Endothelial cell of umbilical vein (primary cell): Measurements from ENCODE around the gene FANCD2. TPM values are rescaled to one million over a fixed set of nuclear protein-coding genes. Genes with fewer than 3 reads are reported as not detected.

Source experiments
- BruUV-seq: library from RNA; stranded (reverse); fragments of 400-500 nt; replicated peaks from 2 replicates; lab custom pipeline; 2021; lab: Mats Ljungman, UMichigan
- CTCF ChIA-PET: fragments of 300-600, 350-600 bp; sonication (Branson Sonifier 250); formaldehyde crosslinking; loops from one replicate; lab custom pipeline; 2021; ENCODE audit warnings: antibody characterized with exemption, inconsistent platforms; lab: Charles Lee
- POLR2A ChIA-PET: fragments of 300-600, 350-600 bp; sonication (Branson Sonifier 250); formaldehyde crosslinking; loops from one replicate; lab custom pipeline; 2021; ENCODE audit warnings: antibody characterized with exemption, inconsistent platforms; lab: Charles Lee
- DNase-seq: peaks from one replicate; pipeline ENCODE4 v3.0.0-alpha.2; 2011; ENCODE audit warnings: low read depth, low spot score
- FAIRE-seq: peaks from 2 replicates; lab custom pipeline; 2011; peaks lifted over from hg19 to GRCh38; lab: Jason Lieb, UNC
- H2AFZ ChIP-seq: 2 replicates; pipeline ENCODE4 v1.6.0; 2012; ENCODE audit warnings: low read depth, low read length, control low read depth, inconsistent platforms
- H3K27ac ChIP-seq: 2 replicates; pipeline ENCODE4 v1.5.1; 2011; ENCODE audit warnings: low read depth, mild to moderate bottlenecking, control low read depth, low read length, moderate library complexity; ENCODE audit not compliant: insufficient read depth
- H3K27me3 ChIP-seq, 2 experiments: 2 replicates each; pipeline versions ENCODE4 v1.6.0 to v1.6.1; 2011; ENCODE audit warnings: low read length in 2 of 2, mixed read lengths in 1 of 2; ENCODE audit not compliant: control insufficient read depth in 2 of 2, insufficient read depth in 2 of 2
- H3K36me3 ChIP-seq, 2 experiments: 2 replicates in 1 of 2; 3 replicates in 1 of 2; pipeline ENCODE4 v1.5.1; 2011; ENCODE audit warnings: low read length in 2 of 2, mild to moderate bottlenecking in 1 of 2, moderate library complexity in 1 of 2; ENCODE audit not compliant: control insufficient read depth in 2 of 2, insufficient read depth in 2 of 2; ENCODE audit errors: extremely low read depth in 1 of 2
- H3K4me1 ChIP-seq: 3 replicates; pipeline ENCODE4 v1.5.1; 2011; ENCODE audit warnings: mild to moderate bottlenecking, low read length; ENCODE audit not compliant: control insufficient read depth, insufficient read depth; ENCODE audit errors: extremely low read depth
- H3K4me2 ChIP-seq: 2 replicates; pipeline ENCODE4 v1.6.1; 2011; ENCODE audit warnings: low read length, control low read depth, mixed read lengths; ENCODE audit not compliant: insufficient read depth
- H3K4me3 ChIP-seq, 3 experiments: fragments of 200-600 bp in 1 of 3; sonication (generic), shearing (Covaris generic) in 1 of 3; replicated peaks in 1 of 3; 2 replicates each; pipeline ENCODE4 v1.5.1; 2011 to 2016; ENCODE audit warnings: control low read depth in 3 of 3, low read length in 3 of 3, mild to moderate bottlenecking in 2 of 3, inconsistent platforms in 1 of 3, low read depth in 1 of 3, moderate library complexity in 1 of 3; ENCODE audit not compliant: insufficient read depth in 1 of 3
- H3K79me2 ChIP-seq: 2 replicates; pipeline ENCODE4 v1.6.0; 2012; ENCODE audit warnings: low read length, inconsistent platforms; ENCODE audit not compliant: control insufficient read depth, insufficient read depth
- H3K9ac ChIP-seq: replicated peaks from 2 replicates; pipeline ENCODE3; 2011; ENCODE audit warnings: low read length, control low read depth; ENCODE audit not compliant: insufficient read depth; ENCODE audit errors: extremely low read depth
- H3K9me1 ChIP-seq: replicated peaks from 3 replicates; pipeline ENCODE4 v1.6.0; 2011; ENCODE audit warnings: mild to moderate bottlenecking, low read length; ENCODE audit not compliant: control insufficient read depth, insufficient read depth; ENCODE audit errors: extremely low read depth
- H3K9me3 ChIP-seq: replicated peaks from 2 replicates; pipeline ENCODE4 v1.5.1; 2012; ENCODE audit warnings: low read length, inconsistent platforms; ENCODE audit not compliant: control insufficient read depth, insufficient read depth
- H4K20me1 ChIP-seq: replicated peaks from 2 replicates; pipeline ENCODE3; 2011; ENCODE audit warnings: mild to moderate bottlenecking, low read length; ENCODE audit not compliant: control insufficient read depth, insufficient read depth; ENCODE audit errors: extremely low read depth
- EZH2 ChIP-seq: IDR thresholded peaks from 2 replicates; pipeline ENCODE4 v1.6.1; 2012; ENCODE audit warnings: borderline replicate concordance, low read depth, mild to moderate bottlenecking, moderate library complexity, low read length, inconsistent platforms; ENCODE audit not compliant: severe bottlenecking
- FOS ChIP-seq: IDR thresholded peaks from 2 replicates; pipeline ENCODE4 v1.6.1; 2011; ENCODE audit warnings: mild to moderate bottlenecking, low read length, moderate library complexity, borderline replicate concordance; ENCODE audit not compliant: insufficient read depth
- GATA2 ChIP-seq: IDR thresholded peaks from 2 replicates; pipeline ENCODE4 v1.7.0; 2011; ENCODE audit warnings: low read depth, mild to moderate bottlenecking, moderate library complexity, mixed read lengths, low read length; ENCODE audit not compliant: insufficient read length, insufficient read depth
- JUN ChIP-seq: IDR thresholded peaks from 2 replicates; pipeline ENCODE4 v1.6.1; 2011; ENCODE audit warnings: borderline replicate concordance, low read depth; ENCODE audit not compliant: insufficient read length, insufficient read depth
- MYC ChIP-seq: IDR thresholded peaks from one replicate; pipeline ENCODE4 v1.6.1; 2011; ENCODE audit warnings: mild to moderate bottlenecking, low read depth, low read length
- POLR2A ChIP-seq: IDR thresholded peaks from 2 replicates; pipeline ENCODE4 v1.6.1; 2012; ENCODE audit warnings: low read depth, mild to moderate bottlenecking, control low read depth, low read length
- POLR2AphosphoS5 ChIP-seq: IDR thresholded peaks from 2 replicates; pipeline ENCODE4 v1.6.1; 2012; ENCODE audit warnings: low read depth, mild to moderate bottlenecking, control low read depth, low read length, moderate library complexity; ENCODE audit not compliant: insufficient read depth
- dilution Hi-C: fragments of 300-500 bp; cut with MboI; formaldehyde crosslinking; loops from one replicate; pipeline ENCODE4 v1.15.0; 2019; ENCODE audit warnings: low sequenced_read_pairs; ENCODE audit not compliant: extremely low pct_ligation_motif_present
- intact Hi-C: fragments of 100-400 bp; cut with micrococcal nuclease; formaldehyde crosslinking; loops from one replicate; pipeline ENCODE4 v1.10.0; 2022
- polyA plus RNA-seq, 4 experiments: library from polyadenylated mRNA; depleted of rRNA in 3 of 4; stranded (reverse) in 3 of 4; unstranded in 1 of 4; fragments of >200 nt; gene quantifications; 2 replicates each; pipeline versions ENCODE4 v1.2.1 to v1.2.3, GENCODE V29; 2011 to 2012; ENCODE audit warnings: missing spikeins in 1 of 4
- total RNA-seq: library from RNA; stranded (reverse); gene quantifications from 2 replicates; pipeline ENCODE4 v1.2.3, GENCODE V29; 2021
- TF ChIP-seq, protein P1 (sequence below), 2 donors: IDR thresholded peaks; 1 replicate in 1 of 2; 2 replicates in 1 of 2; pipeline ENCODE4 v1.5.1; 2011; ENCODE audit warnings: low read length in 2 of 2, mild to moderate bottlenecking in 2 of 2, moderate library complexity in 2 of 2, control low read depth in 1 of 2, inconsistent platforms in 1 of 2, low read depth in 1 of 2; ENCODE audit not compliant: insufficient read depth in 1 of 2; ENCODE audit errors: extremely low read depth in 1 of 2
- TF ChIP-seq, protein P2 (sequence below): IDR thresholded peaks from 2 replicates; pipeline ENCODE4 v1.6.1; 2011; ENCODE audit not compliant: insufficient read depth, insufficient read length

FANCD2 gene
- total and polyA plus RNA-seq, 2 donors (not counting 3 experiments of a cell fraction or from before 2014, with no cell fraction given), result 8.2 to 26.8 TPM

DNA sequence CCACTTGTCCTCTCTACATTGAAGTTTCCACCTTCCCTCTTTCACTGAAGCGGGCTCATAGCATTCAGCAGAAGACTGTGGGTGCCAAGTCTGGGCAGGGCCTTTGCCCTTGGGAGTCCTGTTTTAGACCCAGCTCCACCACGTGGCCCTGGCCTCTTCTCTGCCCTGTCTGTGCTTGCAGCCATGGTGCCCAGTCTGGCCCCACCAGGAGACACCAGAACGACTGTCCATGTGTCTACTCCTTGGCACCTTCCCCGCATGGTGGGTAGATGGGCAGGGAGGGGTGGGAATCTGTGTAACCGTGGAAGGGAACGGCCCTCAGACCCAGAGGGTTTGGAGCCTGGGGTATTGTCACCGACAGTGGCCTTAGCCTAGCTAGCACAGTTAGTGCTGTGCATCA lies 21.7 kb upstream of the FANCD2 start:
- no peak for TF ChIP-seq FOS
- no peak for TF ChIP-seq EZH2
- TF ChIP-seq, protein P1, sequence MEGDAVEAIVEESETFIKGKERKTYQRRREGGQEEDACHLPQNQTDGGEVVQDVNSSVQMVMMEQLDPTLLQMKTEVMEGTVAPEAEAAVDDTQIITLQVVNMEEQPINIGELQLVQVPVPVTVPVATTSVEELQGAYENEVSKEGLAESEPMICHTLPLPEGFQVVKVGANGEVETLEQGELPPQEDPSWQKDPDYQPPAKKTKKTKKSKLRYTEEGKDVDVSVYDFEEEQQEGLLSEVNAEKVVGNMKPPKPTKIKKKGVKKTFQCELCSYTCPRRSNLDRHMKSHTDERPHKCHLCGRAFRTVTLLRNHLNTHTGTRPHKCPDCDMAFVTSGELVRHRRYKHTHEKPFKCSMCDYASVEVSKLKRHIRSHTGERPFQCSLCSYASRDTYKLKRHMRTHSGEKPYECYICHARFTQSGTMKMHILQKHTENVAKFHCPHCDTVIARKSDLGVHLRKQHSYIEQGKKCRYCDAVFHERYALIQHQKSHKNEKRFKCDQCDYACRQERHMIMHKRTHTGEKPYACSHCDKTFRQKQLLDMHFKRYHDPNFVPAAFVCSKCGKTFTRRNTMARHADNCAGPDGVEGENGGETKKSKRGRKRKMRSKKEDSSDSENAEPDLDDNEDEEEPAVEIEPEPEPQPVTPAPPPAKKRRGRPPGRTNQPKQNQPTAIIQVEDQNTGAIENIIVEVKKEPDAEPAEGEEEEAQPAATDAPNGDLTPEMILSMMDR (IDR thresholded peaks at IDR 0.05; ENCODE audit: extremely low read depth in 1 of 2, insufficient read depth in 1 of 2, low read depth in 1 of 2, low read length in 2 of 2), result no peak
- TF ChIP-seq JUN, result no peak
- no peak for TF ChIP-seq GATA2
- TF ChIP-seq POLR2AphosphoS5, result no peak
- TF ChIP-seq MYC, result no peak
- TF ChIP-seq, protein P2, sequence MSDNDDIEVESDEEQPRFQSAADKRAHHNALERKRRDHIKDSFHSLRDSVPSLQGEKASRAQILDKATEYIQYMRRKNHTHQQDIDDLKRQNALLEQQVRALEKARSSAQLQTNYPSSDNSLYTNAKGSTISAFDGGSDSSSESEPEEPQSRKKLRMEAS, result no peak
- TF ChIP-seq POLR2A, result no peak
- H3K4me3 ChIP-seq, result no peak overlapping the region
- dilution Hi-C loops, result no loop called here
- no peak overlapping the region for H2AFZ ChIP-seq
- intact Hi-C loops, result no loop called here
- FAIRE-seq (no peak), DNase-seq (no peak)
- H3K79me2 ChIP-seq, result peaks cover 1% of the 10 kb centered on the region
- no peaks in the 10 kb centered on the region for H3K36me3 ChIP-seq
- no TSS peak for BruUV-seq
- peaks cover 3% of the 10 kb centered on the region for H3K4me1 ChIP-seq
- no peak overlapping the region for H3K4me2 ChIP-seq
- H3K27me3 ChIP-seq, result no peaks in the 10 kb centered on the region
- no peak overlapping the region for H3K9ac ChIP-seq
- CTCF ChIA-PET, result no interaction called here
- H4K20me1 ChIP-seq, result no peaks in the 10 kb centered on the region
- H3K9me3 ChIP-seq, result no peaks in the 10 kb centered on the region
- POLR2A ChIA-PET, result no interaction called here
- no peaks in the 10 kb centered on the region for H3K9me1 ChIP-seq
- no peak overlapping the region for H3K27ac ChIP-seq
